Lower lobe of right lung (tissue), 2 donors: ENCODE data around the gene ELOVL7. TPM values are rescaled to one million over a fixed set of nuclear protein-coding genes. Genes with fewer than 3 reads are reported as not detected.
"Not testable (repeated sequence)": the region's sequence is repeated elsewhere in the genome, so short reads cannot be mapped to it uniquely, and the experiment has no call there.

Experiments
- ATAC-seq, 2 donors: fragments of 200-7000 bp; cut with Tn5 transposase; one replicate each; pipeline ENCODE4 v1.9.1; 2020 to 2022; ENCODE audit warnings: mild to moderate bottlenecking in 2 of 2, moderate library complexity in 2 of 2
- DNase-seq: peaks from one replicate; pipeline ENCODE4 v3.0.0-alpha.2; 2020
- H3K27ac ChIP-seq: fragments of 200-600 bp; one replicate; pipeline ENCODE4 v1.8.0; 2022
- H3K27me3 ChIP-seq: fragments of 200-600 bp; one replicate; pipeline ENCODE4 v1.8.0; 2022; ENCODE audit warnings: low read depth
- H3K36me3 ChIP-seq: fragments of 200-600 bp; one replicate; pipeline ENCODE4 v1.8.0; 2022; ENCODE audit warnings: mild to moderate bottlenecking
- H3K4me1 ChIP-seq: fragments of 200-600 bp; one replicate; pipeline ENCODE4 v1.8.0; 2022
- H3K4me3 ChIP-seq: fragments of 200-600 bp; one replicate; pipeline ENCODE4 v1.8.0; 2022; ENCODE audit warnings: mild to moderate bottlenecking
- H3K9me3 ChIP-seq: fragments of 200-600 bp; one replicate; pipeline ENCODE4 v1.8.0; 2022
- CTCF ChIP-seq: fragments of 200-600 bp; IDR thresholded peaks from one replicate; pipeline ENCODE4 v1.8.0; 2022; ENCODE audit warnings: antibody characterized with exemption, mild to moderate bottlenecking
- intact Hi-C: fragments of 100-400 bp; cut with DNase I; formaldehyde crosslinking; loops from one replicate; pipeline ENCODE4 v1.11.0; 2022
- total RNA-seq: library from RNA; stranded (reverse); fragmentation: NEBNext Ultra II Directional; extraction: Animal tissue kit (Norgen Biotek cat#: 25700); gene quantifications from one replicate; pipeline ENCODE4 v1.2.1, GENCODE V29; 2021
- donor health status: DM: no; HTN: yes; CAD: no; lungs with severe emphysema.

ELOVL7 gene
- total RNA-seq, 1 donor from 2014 or later = 5.8 TPM

- ATAC-seq (no peak), DNase-seq (no peak)
- Histone ChIP-seq H3K9me3 (no peaks in the 10 kb centered on the region), H3K27me3 (no peaks in the 10 kb centered on the region), H3K36me3 (no peaks in the 10 kb centered on the region), H3K4me1 (no peaks in the 10 kb centered on the region), H3K27ac (no peak overlapping the region), H3K4me3 (no peak overlapping the region)
- intact Hi-C loops = no loop called here
- no peak for TF ChIP-seq CTCF
These were observed 119.9 kb downstream of the ELOVL7 start for GRCh38 chr5:60724126-60724525.

GRCh38 chr5:60722416-60722815 is 121.7 kb downstream of the ELOVL7 start:
- DNase-seq = no peak
- TF ChIP-seq CTCF = no peak
- H3K4me3 ChIP-seq = no peak overlapping the region

GRCh38 chr5:60719329-60719728 is 124.7 kb downstream of the ELOVL7 start:
- H3K4me1 ChIP-seq = no peaks in the 10 kb centered on the region
- H3K9me3 ChIP-seq = no peaks in the 10 kb centered on the region
- TF ChIP-seq CTCF = no peak
- DNase-seq = no peak
- intact Hi-C loops = no loop called here
- no peaks in the 10 kb centered on the region for H3K27me3 ChIP-seq
- H3K36me3 ChIP-seq = no peaks in the 10 kb centered on the region
- ATAC-seq = no peak
- H3K4me3 ChIP-seq = no peak overlapping the region
- H3K27ac ChIP-seq = no peak overlapping the region

More at GRCh38 chr5:60722416-60722815, 121.7 kb downstream of the ELOVL7 start:
- Histone ChIP-seq H3K27me3 (no peaks in the 10 kb centered on the region), H3K4me1 (no peaks in the 10 kb centered on the region), H3K27ac (no peak overlapping the region), H3K36me3 (no peaks in the 10 kb centered on the region), H3K9me3 (no peaks in the 10 kb centered on the region)
- intact Hi-C loops = no loop called here
- no peak for ATAC-seq

GRCh38 chr5:60718166-60718892 is 125.7 kb downstream of the ELOVL7 start:
- intact Hi-C loops = no loop called here
- ATAC-seq = no peak

GRCh38 chr5:60715201-60715928 is 128.7 kb downstream of the ELOVL7 start:
- H3K9me3 ChIP-seq, H3K4me1 ChIP-seq, H3K4me3 ChIP-seq, H3K36me3 ChIP-seq, H3K27ac ChIP-seq, DNase-seq, H3K27me3 ChIP-seq, intact Hi-C loops, ATAC-seq: not testable (repeated sequence)

More at GRCh38 chr5:60718166-60718892, 125.7 kb downstream of the ELOVL7 start:
- no peak overlapping the region for H3K4me3 ChIP-seq
- H3K27ac ChIP-seq = no peak overlapping the region
- H3K36me3 ChIP-seq = no peaks in the 10 kb centered on the region
- DNase-seq = no peak
- no peaks in the 10 kb centered on the region for H3K4me1 ChIP-seq
- no peaks in the 10 kb centered on the region for H3K27me3 ChIP-seq
- TF ChIP-seq CTCF = no peak
- H3K9me3 ChIP-seq = no peaks in the 10 kb centered on the region

GRCh38 chr5:60712950-60713349 is 131.1 kb downstream of the ELOVL7 start:
- H3K4me3 ChIP-seq = no peak overlapping the region
- DNase-seq (no peak), ATAC-seq (no peak)
- no peaks in the 10 kb centered on the region for H3K27me3 ChIP-seq
- no peaks in the 10 kb centered on the region for H3K9me3 ChIP-seq
- H3K4me1 ChIP-seq = no peaks in the 10 kb centered on the region
- no peak overlapping the region for H3K27ac ChIP-seq
- H3K36me3 ChIP-seq = no peaks in the 10 kb centered on the region
- TF ChIP-seq CTCF = no peak
- intact Hi-C loops = no loop called here

GRCh38 chr5:60711892-60712291 is 132.2 kb downstream of the ELOVL7 start:
- H3K4me3 ChIP-seq, H3K27ac ChIP-seq, H3K4me1 ChIP-seq, ATAC-seq, intact Hi-C loops, H3K27me3 ChIP-seq, H3K36me3 ChIP-seq, H3K9me3 ChIP-seq, DNase-seq: not testable (repeated sequence)
